ENCODE data around the gene CLPTM1. TPM values are rescaled to one million over a fixed set of nuclear protein-coding genes. Genes with fewer than 3 reads are reported as not detected.
"Not testable (repeated sequence)": the region's sequence is repeated elsewhere in the genome, so short reads cannot be mapped to it uniquely, and the experiment has no call there.

The CLPTM1 gene
- total RNA-seq, 6 donors from 2014 or later = 53.4 to 139 (median 99.6) TPM

DNA sequence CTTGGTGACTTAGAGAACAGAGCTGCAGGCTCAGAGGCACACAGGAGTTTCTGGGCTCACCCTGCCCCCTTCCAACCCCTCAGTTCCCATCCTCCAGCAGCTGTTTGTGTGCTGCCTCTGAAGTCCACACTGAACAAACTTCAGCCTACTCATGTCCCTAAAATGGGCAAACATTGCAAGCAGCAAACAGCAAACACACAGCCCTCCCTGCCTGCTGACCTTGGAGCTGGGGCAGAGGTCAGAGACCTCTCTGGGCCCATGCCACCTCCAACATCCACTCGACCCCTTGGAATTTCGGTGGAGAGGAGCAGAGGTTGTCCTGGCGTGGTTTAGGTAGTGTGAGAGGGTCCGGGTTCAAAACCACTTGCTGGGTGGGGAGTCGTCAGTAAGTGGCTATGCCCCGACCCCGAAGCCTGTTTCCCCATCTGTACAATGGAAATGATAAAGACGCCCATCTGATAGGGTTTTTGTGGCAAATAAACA is 30.9 kb upstream of the CLPTM1 start:
- TF ChIP-seq EP300 (IDR thresholded peaks at IDR 0.05) (no peak), POLR2AphosphoS5 (IDR thresholded peaks at IDR 0.05) (no peak), POLR2A (IDR thresholded peaks at IDR 0.05) (no peak)
- TF ChIP-seq, protein P1, sequence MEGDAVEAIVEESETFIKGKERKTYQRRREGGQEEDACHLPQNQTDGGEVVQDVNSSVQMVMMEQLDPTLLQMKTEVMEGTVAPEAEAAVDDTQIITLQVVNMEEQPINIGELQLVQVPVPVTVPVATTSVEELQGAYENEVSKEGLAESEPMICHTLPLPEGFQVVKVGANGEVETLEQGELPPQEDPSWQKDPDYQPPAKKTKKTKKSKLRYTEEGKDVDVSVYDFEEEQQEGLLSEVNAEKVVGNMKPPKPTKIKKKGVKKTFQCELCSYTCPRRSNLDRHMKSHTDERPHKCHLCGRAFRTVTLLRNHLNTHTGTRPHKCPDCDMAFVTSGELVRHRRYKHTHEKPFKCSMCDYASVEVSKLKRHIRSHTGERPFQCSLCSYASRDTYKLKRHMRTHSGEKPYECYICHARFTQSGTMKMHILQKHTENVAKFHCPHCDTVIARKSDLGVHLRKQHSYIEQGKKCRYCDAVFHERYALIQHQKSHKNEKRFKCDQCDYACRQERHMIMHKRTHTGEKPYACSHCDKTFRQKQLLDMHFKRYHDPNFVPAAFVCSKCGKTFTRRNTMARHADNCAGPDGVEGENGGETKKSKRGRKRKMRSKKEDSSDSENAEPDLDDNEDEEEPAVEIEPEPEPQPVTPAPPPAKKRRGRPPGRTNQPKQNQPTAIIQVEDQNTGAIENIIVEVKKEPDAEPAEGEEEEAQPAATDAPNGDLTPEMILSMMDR (IDR thresholded peaks at IDR 0.05) = no peak
- Histone ChIP-seq H3K9me3 (no peaks in the 10 kb centered on the region), H3K27ac (peak overlapping the region in 3 of 4 donors; percentile 30 to 80 (median 57)), H3K4me3 (no peak overlapping the region), H3K36me3 (no peaks in the 10 kb centered on the region), H3K4me1 (peaks cover 12 to 36% (median 27%) of the 10 kb centered on the region in 4 donors), H3K27me3 (no peaks in the 10 kb centered on the region)
- 60 to 66% methylated on average over 8 of the region's 8 CpGs for WGBS, 2 donors
- ATAC-seq (ENCODE audit: low FRiP score in 2 of 2) = no peak
- no peak for DNase-seq

DNA sequence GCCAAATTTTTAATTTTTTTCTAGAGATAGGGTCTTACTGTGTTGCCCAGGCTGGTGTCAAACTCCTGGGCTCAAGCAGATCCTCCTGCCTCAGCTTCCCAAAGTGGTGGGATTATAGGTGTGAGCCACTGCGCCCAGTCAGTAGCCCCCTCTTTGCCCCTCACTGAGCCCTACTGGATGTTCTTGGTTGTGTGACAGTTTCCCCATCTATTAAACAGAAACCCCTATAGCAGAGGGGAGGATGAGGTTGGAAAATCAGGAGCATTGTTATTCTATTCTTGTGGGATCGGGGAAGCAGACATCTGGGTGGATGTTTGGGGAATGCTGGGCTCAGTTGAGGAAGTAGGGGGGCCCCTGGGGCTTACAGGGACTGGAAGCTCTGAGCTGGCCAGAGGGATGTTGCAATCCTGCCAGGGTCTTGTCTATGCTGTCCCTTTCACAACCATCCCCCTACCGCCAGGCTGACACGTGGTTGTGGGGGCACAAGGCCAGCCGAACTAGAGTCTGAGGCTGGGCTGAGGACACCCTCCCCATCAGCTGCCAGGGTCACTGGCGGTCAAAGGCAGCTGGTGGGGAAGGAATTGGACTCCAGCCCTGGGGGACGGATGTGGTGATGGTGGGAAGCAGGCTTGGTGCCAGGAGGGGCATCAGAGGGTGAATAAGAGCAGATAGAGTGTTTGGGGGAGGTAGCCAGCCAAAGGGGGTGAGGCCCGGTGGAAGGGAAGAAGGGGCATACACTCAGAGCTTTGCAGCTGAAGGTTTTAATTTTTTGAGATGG is 29.9 kb upstream of the CLPTM1 start:
- Histone ChIP-seq H3K4me1 (peaks cover 12 to 36% (median 27%) of the 10 kb centered on the region in 4 donors), H3K27me3 (no peaks in the 10 kb centered on the region), H3K27ac (peak overlapping the region in 2 of 4 donors; percentile 57 to 80), H3K9me3 (no peaks in the 10 kb centered on the region), H3K4me3 (no peak overlapping the region), H3K36me3 (no peaks in the 10 kb centered on the region)
- TF ChIP-seq EP300 (IDR thresholded peaks at IDR 0.05) (no peak), POLR2AphosphoS5 (IDR thresholded peaks at IDR 0.05) (peak; percentile 58 to 62), POLR2A (IDR thresholded peaks at IDR 0.05) (peak in 1 of 4 donors; percentile 31)
- 26 to 43% methylated on average over 8 of the region's 8 CpGs for WGBS, 2 donors
- DNase-seq (peak in 1 of 2 donors; percentile 83), ATAC-seq (ENCODE audit: low FRiP score in 2 of 2) (peak; percentile 65 to 69)

DNA sequence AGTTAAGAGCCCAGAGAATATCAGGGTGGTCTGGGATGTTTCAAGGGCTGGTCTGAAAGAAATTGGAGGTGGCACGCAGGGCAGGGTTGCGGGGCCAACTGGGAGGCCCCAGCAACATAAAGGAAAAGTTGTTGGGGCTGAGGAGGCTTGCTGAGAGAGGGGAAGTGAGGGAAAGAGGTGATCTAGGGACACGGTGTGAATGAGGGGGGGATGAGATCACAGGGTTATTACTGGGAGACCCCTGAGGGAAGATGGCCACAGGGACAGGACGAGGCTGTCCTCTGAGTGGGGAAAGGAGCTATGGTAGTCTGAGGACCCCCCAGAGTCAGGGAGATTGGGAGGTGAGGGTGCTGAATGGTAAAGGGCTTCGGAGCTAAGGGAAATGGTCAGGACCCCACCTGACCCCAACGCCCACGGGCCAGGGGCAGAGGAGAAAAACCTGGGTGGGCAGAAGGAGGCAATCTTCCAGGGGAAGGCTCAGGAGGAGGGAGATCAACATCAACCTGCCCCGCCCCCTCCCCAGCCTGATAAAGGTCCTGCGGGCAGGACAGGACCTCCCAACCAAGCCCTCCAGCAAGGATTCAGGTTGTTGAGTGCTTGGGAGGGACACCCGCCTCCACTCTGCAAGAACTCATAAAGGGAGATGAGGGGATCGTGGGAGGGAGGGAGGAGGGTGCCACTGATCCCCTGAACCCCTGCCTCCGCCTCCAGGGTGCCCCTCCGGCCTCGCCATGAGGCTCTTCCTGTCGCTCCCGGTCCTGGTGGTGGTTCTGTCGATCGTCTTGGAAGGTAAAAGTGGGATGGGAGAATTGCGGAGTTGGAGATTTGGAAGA is 28.7 kb upstream of the CLPTM1 start:
- H3K36me3 ChIP-seq, H3K27me3 ChIP-seq, DNase-seq, H3K9me3 ChIP-seq: not testable (repeated sequence)
- 34 to 48% methylated on average over 14 to 18 of the region's 19 CpGs for WGBS, 2 donors
- peak in 1 of 2 donors; percentile 7 for ATAC-seq (ENCODE audit: low FRiP score in 2 of 2)
- H3K27ac ChIP-seq = peak overlapping the region in 2 of 4 donors; percentile 8 to 52
- H3K4me3 ChIP-seq = peak overlapping the region in 2 of 4 donors; percentile 18 to 40
- peaks cover 12 to 36% (median 27%) of the 10 kb centered on the region in 4 donors for H3K4me1 ChIP-seq

DNA sequence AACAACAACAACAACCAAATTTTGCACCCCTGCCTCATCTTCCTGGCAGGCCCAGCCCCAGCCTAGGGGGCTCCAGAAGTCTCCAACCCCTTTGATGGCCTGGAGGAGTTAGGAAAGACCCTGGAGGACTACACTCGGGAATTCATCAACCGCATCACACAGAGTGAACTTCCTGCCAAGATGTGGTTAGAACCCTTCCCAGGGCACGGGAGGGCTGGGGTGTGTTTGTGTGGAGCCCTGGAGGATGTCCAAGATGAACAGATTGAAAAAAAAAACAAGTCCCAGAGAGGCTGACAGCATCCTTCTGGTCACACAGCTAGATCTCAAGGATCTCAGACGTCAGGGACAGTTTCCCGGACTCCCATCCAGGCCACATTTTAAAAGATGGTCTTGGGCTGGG is 27.4 kb upstream of the CLPTM1 start:
- WGBS, 2 donors = 41 to 48% methylated on average over 5 of the region's 5 CpGs
- no peak for ATAC-seq (ENCODE audit: low FRiP score in 2 of 2)
- Histone ChIP-seq H3K4me3 (no peak overlapping the region), H3K36me3 (no peaks in the 10 kb centered on the region), H3K9me3 (no peaks in the 10 kb centered on the region), H3K27ac (peak overlapping the region in 1 of 4 donors; percentile 68), H3K27me3 (no peaks in the 10 kb centered on the region), H3K4me1 (peaks cover 12 to 36% (median 27%) of the 10 kb centered on the region in 4 donors)
- no peak for DNase-seq
- TF ChIP-seq, protein P1 (IDR thresholded peaks at IDR 0.05) = no peak
- no peak for TF ChIP-seq EP300 (IDR thresholded peaks at IDR 0.05)
- TF ChIP-seq POLR2AphosphoS5 (IDR thresholded peaks at IDR 0.05) = no peak
- TF ChIP-seq POLR2A (IDR thresholded peaks at IDR 0.05) = no peak

DNA sequence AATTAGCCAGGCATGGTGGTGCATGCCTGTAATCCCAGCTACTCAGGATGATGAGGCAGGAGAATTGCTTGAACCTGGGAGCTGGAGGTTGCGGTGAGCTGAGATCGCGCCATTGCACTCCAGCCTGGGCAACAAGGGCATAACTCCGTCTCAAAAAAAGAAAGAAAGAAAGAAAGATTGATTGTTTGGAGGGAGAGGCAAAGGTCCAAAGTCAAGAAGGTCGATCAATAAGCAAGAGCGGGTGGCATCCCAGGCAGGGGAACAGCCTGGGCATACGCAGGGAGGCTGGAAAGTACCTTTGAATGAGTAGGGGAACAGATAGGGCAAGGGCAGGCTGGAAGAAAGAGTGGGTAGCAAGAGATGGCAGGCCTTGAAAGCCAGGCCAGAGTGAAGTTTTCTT is 25.1 kb upstream of the CLPTM1 start:
- no peaks in the 10 kb centered on the region for H3K36me3 ChIP-seq
- TF ChIP-seq POLR2AphosphoS5 (IDR thresholded peaks at IDR 0.05) = no peak
- TF ChIP-seq, protein P1 (IDR thresholded peaks at IDR 0.05) = no peak
- TF ChIP-seq POLR2A (IDR thresholded peaks at IDR 0.05) = no peak
- TF ChIP-seq EP300 (IDR thresholded peaks at IDR 0.05) = no peak
- no peaks in the 10 kb centered on the region for H3K9me3 ChIP-seq
- DNase-seq = no peak
- 88 to 89% methylated on average over 7 of the region's 7 CpGs for WGBS, 2 donors
- H3K4me1 ChIP-seq = peaks cover 12 to 23% (median 19%) of the 10 kb centered on the region in 4 donors
- no peak overlapping the region for H3K4me3 ChIP-seq
- no peak overlapping the region for H3K27ac ChIP-seq
- no peak for ATAC-seq (ENCODE audit: low FRiP score in 2 of 2)
- no peaks in the 10 kb centered on the region for H3K27me3 ChIP-seq
